GM23338 (cell line): ENCODE measurements around the gene PLEKHG2. TPM values are rescaled to one million over a fixed set of nuclear protein-coding genes. Genes with fewer than 3 reads are reported as not detected.
A peak's percentile ranks its signal among the peaks of the same experiment; 100 is the strongest.

Experiments
- ATAC-seq: fragments of 200-7000 bp; cut with Tn5 transposase; 3 replicates; pipeline ENCODE4 v1.9.1; 2020
- DNase-seq: peaks from one replicate; pipeline ENCODE4 v3.0.0-alpha.2; 2015; ENCODE audit warnings: low spot score
- H2AFZ ChIP-seq: fragments of 200-600 bp; sonication (generic); 2 replicates; pipeline ENCODE4 v1.8.0; 2016; ENCODE audit warnings: antibody characterized with exemption, mild to moderate bottlenecking, moderate library complexity
- H3F3A ChIP-seq: fragments of 200-600 bp; sonication (generic); replicated peaks from 2 replicates; pipeline ENCODE4 v1.8.0; 2017; ENCODE audit warnings: antibody characterized with exemption, mixed run types, low read depth
- H3K27ac ChIP-seq: fragments of 200-600 bp; sonication (generic); 2 replicates; pipeline ENCODE4 v1.6.1; 2016; ENCODE audit warnings: low read depth
- H3K27me3 ChIP-seq: fragments of 200-600 bp; sonication (generic); 2 replicates; pipeline ENCODE4 v1.8.0; 2016; ENCODE audit warnings: mild to moderate bottlenecking, mixed run types, moderate library complexity; ENCODE audit not compliant: insufficient read depth
- H3K36me3 ChIP-seq: fragments of 200-600 bp; sonication (generic); 2 replicates; pipeline ENCODE4 v1.8.0; 2016; ENCODE audit warnings: mild to moderate bottlenecking; ENCODE audit not compliant: insufficient read depth
- H3K4me1 ChIP-seq: fragments of 200-600 bp; sonication (generic); 2 replicates; pipeline ENCODE4 v1.8.0; 2016; ENCODE audit warnings: mild to moderate bottlenecking, moderate library complexity; ENCODE audit not compliant: insufficient read depth
- H3K4me2 ChIP-seq: fragments of 200-600 bp; sonication (generic); 2 replicates; pipeline ENCODE4 v1.7.1; 2017; ENCODE audit warnings: mixed run types
- H3K4me3 ChIP-seq: fragments of 200-600 bp; sonication (generic); 2 replicates; pipeline ENCODE4 v1.6.1; 2016; ENCODE audit warnings: mixed run types
- H3K79me2 ChIP-seq: fragments of 200-600 bp; sonication (generic); replicated peaks from 2 replicates; pipeline ENCODE4 v1.8.0; 2017; ENCODE audit warnings: mild to moderate bottlenecking; ENCODE audit not compliant: insufficient read depth
- H3K9me2 ChIP-seq: fragments of 200-600 bp; sonication (generic); 2 replicates; pipeline ENCODE4 v1.8.0; 2017; ENCODE audit not compliant: insufficient read depth
- H4K20me1 ChIP-seq: fragments of 200-600 bp; sonication (generic); replicated peaks from 2 replicates; pipeline ENCODE4 v1.8.0; 2017; ENCODE audit warnings: mild to moderate bottlenecking; ENCODE audit not compliant: insufficient read depth
- H3K27ac Mint-ChIP-seq: 2 replicates; pipeline ENCODE4 v1.8.0; 2020; ENCODE audit warnings: inconsistent platforms, mild to moderate bottlenecking, moderate library complexity, mixed read lengths
- H3K27me3 Mint-ChIP-seq: 3 replicates; pipeline ENCODE4 v1.8.0; 2022; ENCODE audit warnings: low read depth, mild to moderate bottlenecking, moderate library complexity, mixed read lengths, inconsistent platforms; ENCODE audit not compliant: insufficient read depth, poor library complexity
- H3K36me3 Mint-ChIP-seq: 3 replicates; pipeline ENCODE4 v1.8.0; 2021; ENCODE audit warnings: low read depth, mild to moderate bottlenecking, inconsistent platforms, moderate library complexity, mixed read lengths
- H3K4me1 Mint-ChIP-seq: 3 replicates; pipeline ENCODE4 v1.8.0; 2020; ENCODE audit warnings: mild to moderate bottlenecking, inconsistent platforms, mixed read lengths
- H3K4me3 Mint-ChIP-seq: 3 replicates; pipeline ENCODE4 v1.8.0; 2021; ENCODE audit warnings: moderate library complexity, mild to moderate bottlenecking, inconsistent platforms, mixed read lengths
- H3K9me3 Mint-ChIP-seq: 3 replicates; pipeline ENCODE4 v1.8.0; 2020; ENCODE audit warnings: moderate library complexity, mild to moderate bottlenecking, inconsistent platforms, mixed read lengths
- CREB1 ChIP-seq: fragments of 250-450 bp; sonication (Bioruptor Pico); IDR thresholded peaks from 2 replicates; pipeline ENCODE4 v1.5.0; 2020; ENCODE audit warnings: low read depth, mild to moderate bottlenecking, moderate library complexity
- EZH2 ChIP-seq: fragments of 200-600 bp; sonication (generic); IDR thresholded peaks from one replicate; pipeline ENCODE4 v1.8.0; 2017; ENCODE audit warnings: antibody characterized with exemption, mild to moderate bottlenecking, low read depth; ENCODE audit not compliant: unreplicated experiment
- EZH2phosphoT487 ChIP-seq: fragments of 200-600 bp; sonication (generic); IDR thresholded peaks from one replicate; pipeline ENCODE4 v1.8.1; 2018; ENCODE audit warnings: antibody characterized with exemption; ENCODE audit not compliant: unreplicated experiment
- JUNB ChIP-seq: IDR thresholded peaks from one replicate; pipeline ENCODE4 v1.6.1; 2016; ENCODE audit warnings: antibody characterized with exemption; ENCODE audit not compliant: unreplicated experiment
- NANOG ChIP-seq: IDR thresholded peaks from 2 replicates; pipeline ENCODE4 v1.6.1; 2016; ENCODE audit warnings: antibody characterized with exemption, borderline replicate concordance
- POLR2AphosphoS5 ChIP-seq: IDR thresholded peaks from 2 replicates; pipeline ENCODE4 v1.6.1; 2016; ENCODE audit warnings: antibody characterized with exemption, low read depth
- STAT1 ChIP-seq: IDR thresholded peaks from one replicate; pipeline ENCODE4 v1.6.1; 2016; ENCODE audit warnings: antibody characterized with exemption; ENCODE audit not compliant: unreplicated experiment
- ZNF114 ChIP-seq: fragments of 250-450 bp; sonication (Bioruptor Pico); IDR thresholded peaks from 2 replicates; pipeline ENCODE4 v1.5.0; 2020; ENCODE audit warnings: mild to moderate bottlenecking, moderate library complexity
- ZNF331 ChIP-seq: fragments of 250-450 bp; sonication (Bioruptor Pico); IDR thresholded peaks from 2 replicates; pipeline ENCODE4 v1.5.0; 2020; ENCODE audit warnings: low read depth, mild to moderate bottlenecking, moderate library complexity
- polyA plus RNA-seq: library from polyadenylated mRNA; unstranded; fragments of >200 nt; fragmentation: Nextera tagmentation; extraction: Ambion mirVana; gene quantifications from 2 replicates; pipeline ENCODE4 v1.2.1, GENCODE V29; 2016
- total RNA-seq: library from RNA; depleted of rRNA; stranded (reverse); fragments of >200 nt; shearing (Covaris generic); gene quantifications from 2 replicates; pipeline ENCODE4 v1.2.3, GENCODE V29; 2014
- TF ChIP-seq, protein P1 (sequence below): IDR thresholded peaks from 2 replicates; pipeline ENCODE4 v1.6.1; 2016; ENCODE audit warnings: antibody characterized with exemption
- TF ChIP-seq, protein P2 (sequence below), 2 experiments: fragments of 200-600 bp in 1 of 2; sonication (generic) in 1 of 2; conservative IDR thresholded peaks; 2 replicates each; pipeline versions ENCODE4 v1.5.1 to v1.6.1; 2016 to 2017; ENCODE audit warnings: antibody characterized with exemption in 2 of 2, low read depth in 2 of 2, mild to moderate bottlenecking in 2 of 2, moderate library complexity in 1 of 2
- TF ChIP-seq, protein P3 (sequence below): IDR thresholded peaks from one replicate; pipeline ENCODE4 v1.6.1; 2018; ENCODE audit warnings: antibody characterized with exemption; ENCODE audit not compliant: unreplicated experiment
- TF ChIP-seq, protein P4 (sequence below): fragments of 250-450 bp; sonication (Bioruptor Pico); IDR thresholded peaks from 2 replicates; pipeline ENCODE4 v1.5.0; 2020; ENCODE audit warnings: mild to moderate bottlenecking, moderate library complexity

PLEKHG2 gene
- total and polyA plus RNA-seq, 2 experiments from 2014 or later: 15.5 to 41.3 TPM

DNA sequence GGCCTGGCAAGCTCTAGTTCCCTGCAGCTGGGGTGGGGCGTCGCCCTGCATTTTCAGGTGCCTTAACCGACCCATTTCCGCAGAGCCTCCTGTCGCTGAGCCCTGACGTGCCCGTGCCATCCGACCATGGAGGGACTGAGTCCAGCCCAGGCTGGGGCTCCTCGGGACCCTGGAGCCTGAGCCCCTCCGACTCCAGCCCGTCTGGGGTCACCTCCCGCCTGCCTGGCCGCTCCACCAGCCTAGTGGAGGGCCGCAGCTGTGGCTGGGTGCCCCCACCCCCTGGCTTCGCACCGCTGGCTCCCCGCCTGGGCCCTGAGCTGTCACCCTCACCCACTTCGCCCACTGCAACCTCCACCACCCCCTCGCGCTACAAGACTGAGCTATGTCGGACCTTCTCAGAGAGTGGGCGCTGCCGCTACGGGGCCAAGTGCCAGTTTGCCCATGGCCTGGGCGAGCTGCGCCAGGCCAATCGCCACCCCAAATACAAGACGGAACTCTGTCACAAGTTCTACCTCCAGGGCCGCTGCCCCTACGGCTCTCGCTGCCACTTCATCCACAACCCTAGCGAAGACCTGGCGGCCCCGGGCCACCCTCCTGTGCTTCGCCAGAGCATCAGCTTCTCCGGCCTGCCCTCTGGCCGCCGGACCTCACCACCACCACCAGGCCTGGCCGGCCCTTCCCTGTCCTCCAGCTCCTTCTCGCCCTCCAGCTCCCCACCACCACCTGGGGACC, 4.6 kb upstream of the PLEKHG2 start:
- Histone ChIP-seq H3K9me2 (no peaks in the 10 kb centered on the region), H3K4me3 (peak overlapping the region; percentile 99), H3K4me1 (peaks cover 55% of the 10 kb centered on the region), H3F3A (peaks cover 42% of the 10 kb centered on the region), H3K79me2 (peaks cover 23% of the 10 kb centered on the region), H2AFZ (no peak overlapping the region), H3K36me3 (no peaks in the 10 kb centered on the region), H3K27ac (peak overlapping the region; percentile 60), H3K27me3 (no peaks in the 10 kb centered on the region), H4K20me1 (peaks cover 4% of the 10 kb centered on the region; the same call in 1 of the 2 replicates), H3K4me2 (peak overlapping the region; percentile 91)
- H3K9me3 Mint-ChIP-seq: peaks cover 4% of the 10 kb centered on the region; the same call in 2 of the 3 replicates
- H3K27me3 Mint-ChIP-seq: peaks cover 49% of the 10 kb centered on the region
- H3K36me3 Mint-ChIP-seq: peaks cover 17% of the 10 kb centered on the region; the same call in 2 of the 3 replicates
- no peak overlapping the region for H3K27ac Mint-ChIP-seq
- peak; percentile 59 for DNase-seq
- TF ChIP-seq NANOG: no peak
- no peak for TF ChIP-seq CREB1 (CRISPR knock-in tag)
- TF ChIP-seq, protein P1, sequence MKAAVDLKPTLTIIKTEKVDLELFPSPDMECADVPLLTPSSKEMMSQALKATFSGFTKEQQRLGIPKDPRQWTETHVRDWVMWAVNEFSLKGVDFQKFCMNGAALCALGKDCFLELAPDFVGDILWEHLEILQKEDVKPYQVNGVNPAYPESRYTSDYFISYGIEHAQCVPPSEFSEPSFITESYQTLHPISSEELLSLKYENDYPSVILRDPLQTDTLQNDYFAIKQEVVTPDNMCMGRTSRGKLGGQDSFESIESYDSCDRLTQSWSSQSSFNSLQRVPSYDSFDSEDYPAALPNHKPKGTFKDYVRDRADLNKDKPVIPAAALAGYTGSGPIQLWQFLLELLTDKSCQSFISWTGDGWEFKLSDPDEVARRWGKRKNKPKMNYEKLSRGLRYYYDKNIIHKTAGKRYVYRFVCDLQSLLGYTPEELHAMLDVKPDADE: no peak
- no peak for TF ChIP-seq EZH2
- TF ChIP-seq, protein P2, sequence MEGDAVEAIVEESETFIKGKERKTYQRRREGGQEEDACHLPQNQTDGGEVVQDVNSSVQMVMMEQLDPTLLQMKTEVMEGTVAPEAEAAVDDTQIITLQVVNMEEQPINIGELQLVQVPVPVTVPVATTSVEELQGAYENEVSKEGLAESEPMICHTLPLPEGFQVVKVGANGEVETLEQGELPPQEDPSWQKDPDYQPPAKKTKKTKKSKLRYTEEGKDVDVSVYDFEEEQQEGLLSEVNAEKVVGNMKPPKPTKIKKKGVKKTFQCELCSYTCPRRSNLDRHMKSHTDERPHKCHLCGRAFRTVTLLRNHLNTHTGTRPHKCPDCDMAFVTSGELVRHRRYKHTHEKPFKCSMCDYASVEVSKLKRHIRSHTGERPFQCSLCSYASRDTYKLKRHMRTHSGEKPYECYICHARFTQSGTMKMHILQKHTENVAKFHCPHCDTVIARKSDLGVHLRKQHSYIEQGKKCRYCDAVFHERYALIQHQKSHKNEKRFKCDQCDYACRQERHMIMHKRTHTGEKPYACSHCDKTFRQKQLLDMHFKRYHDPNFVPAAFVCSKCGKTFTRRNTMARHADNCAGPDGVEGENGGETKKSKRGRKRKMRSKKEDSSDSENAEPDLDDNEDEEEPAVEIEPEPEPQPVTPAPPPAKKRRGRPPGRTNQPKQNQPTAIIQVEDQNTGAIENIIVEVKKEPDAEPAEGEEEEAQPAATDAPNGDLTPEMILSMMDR (conservative IDR thresholded peaks at IDR 0.05; ENCODE audit: low read depth in 2 of 2): no peak
- no peak for TF ChIP-seq ZNF114
- TF ChIP-seq, protein P3, sequence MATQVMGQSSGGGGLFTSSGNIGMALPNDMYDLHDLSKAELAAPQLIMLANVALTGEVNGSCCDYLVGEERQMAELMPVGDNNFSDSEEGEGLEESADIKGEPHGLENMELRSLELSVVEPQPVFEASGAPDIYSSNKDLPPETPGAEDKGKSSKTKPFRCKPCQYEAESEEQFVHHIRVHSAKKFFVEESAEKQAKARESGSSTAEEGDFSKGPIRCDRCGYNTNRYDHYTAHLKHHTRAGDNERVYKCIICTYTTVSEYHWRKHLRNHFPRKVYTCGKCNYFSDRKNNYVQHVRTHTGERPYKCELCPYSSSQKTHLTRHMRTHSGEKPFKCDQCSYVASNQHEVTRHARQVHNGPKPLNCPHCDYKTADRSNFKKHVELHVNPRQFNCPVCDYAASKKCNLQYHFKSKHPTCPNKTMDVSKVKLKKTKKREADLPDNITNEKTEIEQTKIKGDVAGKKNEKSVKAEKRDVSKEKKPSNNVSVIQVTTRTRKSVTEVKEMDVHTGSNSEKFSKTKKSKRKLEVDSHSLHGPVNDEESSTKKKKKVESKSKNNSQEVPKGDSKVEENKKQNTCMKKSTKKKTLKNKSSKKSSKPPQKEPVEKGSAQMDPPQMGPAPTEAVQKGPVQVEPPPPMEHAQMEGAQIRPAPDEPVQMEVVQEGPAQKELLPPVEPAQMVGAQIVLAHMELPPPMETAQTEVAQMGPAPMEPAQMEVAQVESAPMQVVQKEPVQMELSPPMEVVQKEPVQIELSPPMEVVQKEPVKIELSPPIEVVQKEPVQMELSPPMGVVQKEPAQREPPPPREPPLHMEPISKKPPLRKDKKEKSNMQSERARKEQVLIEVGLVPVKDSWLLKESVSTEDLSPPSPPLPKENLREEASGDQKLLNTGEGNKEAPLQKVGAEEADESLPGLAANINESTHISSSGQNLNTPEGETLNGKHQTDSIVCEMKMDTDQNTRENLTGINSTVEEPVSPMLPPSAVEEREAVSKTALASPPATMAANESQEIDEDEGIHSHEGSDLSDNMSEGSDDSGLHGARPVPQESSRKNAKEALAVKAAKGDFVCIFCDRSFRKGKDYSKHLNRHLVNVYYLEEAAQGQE: no peak
- no peak for TF ChIP-seq STAT1
- TF ChIP-seq, protein P4, sequence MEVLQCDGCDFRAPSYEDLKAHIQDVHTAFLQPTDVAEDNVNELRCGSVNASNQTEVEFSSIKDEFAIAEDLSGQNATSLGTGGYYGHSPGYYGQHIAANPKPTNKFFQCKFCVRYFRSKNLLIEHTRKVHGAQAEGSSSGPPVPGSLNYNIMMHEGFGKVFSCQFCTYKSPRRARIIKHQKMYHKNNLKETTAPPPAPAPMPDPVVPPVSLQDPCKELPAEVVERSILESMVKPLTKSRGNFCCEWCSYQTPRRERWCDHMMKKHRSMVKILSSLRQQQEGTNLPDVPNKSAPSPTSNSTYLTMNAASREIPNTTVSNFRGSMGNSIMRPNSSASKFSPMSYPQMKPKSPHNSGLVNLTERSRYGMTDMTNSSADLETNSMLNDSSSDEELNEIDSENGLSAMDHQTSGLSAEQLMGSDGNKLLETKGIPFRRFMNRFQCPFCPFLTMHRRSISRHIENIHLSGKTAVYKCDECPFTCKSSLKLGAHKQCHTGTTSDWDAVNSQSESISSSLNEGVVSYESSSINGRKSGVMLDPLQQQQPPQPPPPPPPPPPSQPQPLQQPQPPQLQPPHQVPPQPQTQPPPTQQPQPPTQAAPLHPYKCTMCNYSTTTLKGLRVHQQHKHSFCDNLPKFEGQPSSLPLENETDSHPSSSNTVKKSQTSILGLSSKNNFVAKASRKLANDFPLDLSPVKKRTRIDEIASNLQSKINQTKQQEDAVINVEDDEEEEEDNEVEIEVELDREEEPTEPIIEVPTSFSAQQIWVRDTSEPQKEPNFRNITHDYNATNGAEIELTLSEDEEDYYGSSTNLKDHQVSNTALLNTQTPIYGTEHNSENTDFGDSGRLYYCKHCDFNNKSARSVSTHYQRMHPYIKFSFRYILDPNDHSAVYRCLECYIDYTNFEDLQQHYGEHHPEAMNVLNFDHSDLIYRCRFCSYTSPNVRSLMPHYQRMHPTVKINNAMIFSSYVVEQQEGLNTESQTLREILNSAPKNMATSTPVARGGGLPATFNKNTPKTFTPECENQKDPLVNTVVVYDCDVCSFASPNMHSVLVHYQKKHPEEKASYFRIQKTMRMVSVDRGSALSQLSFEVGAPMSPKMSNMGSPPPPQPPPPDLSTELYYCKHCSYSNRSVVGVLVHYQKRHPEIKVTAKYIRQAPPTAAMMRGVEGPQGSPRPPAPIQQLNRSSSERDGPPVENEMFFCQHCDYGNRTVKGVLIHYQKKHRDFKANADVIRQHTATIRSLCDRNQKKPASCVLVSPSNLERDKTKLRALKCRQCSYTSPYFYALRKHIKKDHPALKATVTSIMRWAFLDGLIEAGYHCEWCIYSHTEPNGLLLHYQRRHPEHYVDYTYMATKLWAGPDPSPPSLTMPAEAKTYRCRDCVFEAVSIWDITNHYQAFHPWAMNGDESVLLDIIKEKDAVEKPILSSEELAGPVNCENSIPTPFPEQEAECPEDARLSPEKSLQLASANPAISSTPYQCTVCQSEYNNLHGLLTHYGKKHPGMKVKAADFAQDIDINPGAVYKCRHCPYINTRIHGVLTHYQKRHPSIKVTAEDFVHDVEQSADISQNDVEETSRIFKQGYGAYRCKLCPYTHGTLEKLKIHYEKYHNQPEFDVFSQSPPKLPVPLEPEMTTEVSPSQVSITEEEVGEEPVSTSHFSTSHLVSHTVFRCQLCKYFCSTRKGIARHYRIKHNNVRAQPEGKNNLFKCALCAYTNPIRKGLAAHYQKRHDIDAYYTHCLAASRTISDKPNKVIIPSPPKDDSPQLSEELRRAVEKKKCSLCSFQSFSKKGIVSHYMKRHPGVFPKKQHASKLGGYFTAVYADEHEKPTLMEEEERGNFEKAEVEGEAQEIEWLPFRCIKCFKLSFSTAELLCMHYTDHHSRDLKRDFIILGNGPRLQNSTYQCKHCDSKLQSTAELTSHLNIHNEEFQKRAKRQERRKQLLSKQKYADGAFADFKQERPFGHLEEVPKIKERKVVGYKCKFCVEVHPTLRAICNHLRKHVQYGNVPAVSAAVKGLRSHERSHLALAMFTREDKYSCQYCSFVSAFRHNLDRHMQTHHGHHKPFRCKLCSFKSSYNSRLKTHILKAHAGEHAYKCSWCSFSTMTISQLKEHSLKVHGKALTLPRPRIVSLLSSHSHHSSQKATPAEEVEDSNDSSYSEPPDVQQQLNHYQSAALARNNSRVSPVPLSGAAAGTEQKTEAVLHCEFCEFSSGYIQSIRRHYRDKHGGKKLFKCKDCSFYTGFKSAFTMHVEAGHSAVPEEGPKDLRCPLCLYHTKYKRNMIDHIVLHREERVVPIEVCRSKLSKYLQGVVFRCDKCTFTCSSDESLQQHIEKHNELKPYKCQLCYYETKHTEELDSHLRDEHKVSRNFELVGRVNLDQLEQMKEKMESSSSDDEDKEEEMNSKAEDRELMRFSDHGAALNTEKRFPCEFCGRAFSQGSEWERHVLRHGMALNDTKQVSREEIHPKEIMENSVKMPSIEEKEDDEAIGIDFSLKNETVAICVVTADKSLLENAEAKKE: no peak
- no peak for TF ChIP-seq ZNF331 (CRISPR knock-in tag)
- no peak for TF ChIP-seq POLR2AphosphoS5
- TF ChIP-seq EZH2phosphoT487: no peak
- TF ChIP-seq JUNB: no peak
- peak overlapping the region; percentile 94 for H3K4me3 Mint-ChIP-seq
- peaks cover 52% of the 10 kb centered on the region for H3K4me1 Mint-ChIP-seq
- no peak for ATAC-seq
